ENCODE data around the gene MAGEA3.

Gene MAGEA3

GRCh38 chrX:152738560-152738959 lies 40.0 kb downstream of the MAGEA3 start:
- no peak for DNase-seq
